ENCODE data around the gene CFAP53.

DNA sequence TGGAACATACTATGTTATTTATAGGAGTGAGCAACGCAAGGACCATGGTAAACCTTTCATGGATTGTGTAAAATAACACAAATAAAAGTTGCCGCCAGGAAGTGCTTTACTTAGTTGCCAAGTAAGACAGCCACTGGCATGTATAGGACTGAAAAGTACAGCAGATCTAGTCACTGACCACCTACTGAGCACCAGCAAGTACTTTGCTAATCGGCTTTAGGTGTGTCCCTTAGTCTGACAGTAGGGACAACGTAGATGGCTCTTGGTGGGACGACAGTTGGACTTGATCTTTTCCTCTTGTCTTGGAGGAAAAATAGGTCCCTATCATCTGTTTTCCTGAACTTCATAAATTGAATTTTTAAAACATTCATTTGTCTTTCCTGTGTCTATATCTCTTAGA is 34.8 kb upstream of the CFAP53 start:
- TF ChIP-seq, protein P1, sequence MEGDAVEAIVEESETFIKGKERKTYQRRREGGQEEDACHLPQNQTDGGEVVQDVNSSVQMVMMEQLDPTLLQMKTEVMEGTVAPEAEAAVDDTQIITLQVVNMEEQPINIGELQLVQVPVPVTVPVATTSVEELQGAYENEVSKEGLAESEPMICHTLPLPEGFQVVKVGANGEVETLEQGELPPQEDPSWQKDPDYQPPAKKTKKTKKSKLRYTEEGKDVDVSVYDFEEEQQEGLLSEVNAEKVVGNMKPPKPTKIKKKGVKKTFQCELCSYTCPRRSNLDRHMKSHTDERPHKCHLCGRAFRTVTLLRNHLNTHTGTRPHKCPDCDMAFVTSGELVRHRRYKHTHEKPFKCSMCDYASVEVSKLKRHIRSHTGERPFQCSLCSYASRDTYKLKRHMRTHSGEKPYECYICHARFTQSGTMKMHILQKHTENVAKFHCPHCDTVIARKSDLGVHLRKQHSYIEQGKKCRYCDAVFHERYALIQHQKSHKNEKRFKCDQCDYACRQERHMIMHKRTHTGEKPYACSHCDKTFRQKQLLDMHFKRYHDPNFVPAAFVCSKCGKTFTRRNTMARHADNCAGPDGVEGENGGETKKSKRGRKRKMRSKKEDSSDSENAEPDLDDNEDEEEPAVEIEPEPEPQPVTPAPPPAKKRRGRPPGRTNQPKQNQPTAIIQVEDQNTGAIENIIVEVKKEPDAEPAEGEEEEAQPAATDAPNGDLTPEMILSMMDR (IDR thresholded peaks at IDR 0.05; ENCODE audit: extremely low read depth in 1 of 2, insufficient read depth in 1 of 2, low read depth in 1 of 2, low read length in 2 of 2) = no peak
- TF ChIP-seq POLR2AphosphoS5 (IDR thresholded peaks at IDR 0.05; ENCODE audit: insufficient read depth, low read depth, low read length) (no peak), FOS (IDR thresholded peaks at IDR 0.05; ENCODE audit: borderline replicate concordance, insufficient read depth, low read length) (no peak), POLR2A (IDR thresholded peaks at IDR 0.05; ENCODE audit: low read depth, low read length) (no peak), MYC (IDR thresholded peaks at IDR 0.05; ENCODE audit: low read depth, low read length) (no peak), EZH2 (IDR thresholded peaks at IDR 0.05; ENCODE audit: borderline replicate concordance, low read depth, low read length, severe bottlenecking) (no peak), JUN (IDR thresholded peaks at IDR 0.05; ENCODE audit: borderline replicate concordance, insufficient read depth, insufficient read length, low read depth) (no peak)
- TF ChIP-seq, protein P2, sequence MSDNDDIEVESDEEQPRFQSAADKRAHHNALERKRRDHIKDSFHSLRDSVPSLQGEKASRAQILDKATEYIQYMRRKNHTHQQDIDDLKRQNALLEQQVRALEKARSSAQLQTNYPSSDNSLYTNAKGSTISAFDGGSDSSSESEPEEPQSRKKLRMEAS (IDR thresholded peaks at IDR 0.05; ENCODE audit: insufficient read depth, insufficient read length) = no peak
